ENCODE results near the gene SEMA3C.
A peak's percentile ranks its signal among the peaks of the same experiment; 100 is the strongest.

The SEMA3C gene

DNA sequence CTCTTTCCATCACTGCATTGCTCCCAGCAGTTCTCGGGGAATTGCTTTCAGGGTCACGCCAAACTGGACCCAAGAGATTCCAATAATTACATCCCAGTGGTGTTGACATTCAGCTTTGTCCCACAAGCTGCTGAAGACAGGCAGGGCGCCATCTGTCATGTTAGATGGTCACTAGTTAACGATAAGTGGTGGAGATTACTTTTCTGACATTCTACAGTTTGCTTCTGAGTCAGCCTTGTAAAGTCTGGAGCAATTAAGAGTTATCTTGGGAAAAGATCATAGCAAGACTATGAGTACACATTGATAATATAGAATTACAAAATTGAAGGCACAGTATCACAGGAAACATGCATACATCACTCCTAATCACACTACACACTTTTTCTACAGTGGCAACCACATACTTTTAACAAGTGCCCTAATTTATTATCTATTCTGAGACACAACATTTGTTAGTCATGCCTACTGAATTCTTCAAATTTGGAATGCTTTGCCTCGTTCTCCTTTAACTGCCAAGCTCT is 41.9 kb downstream of the SEMA3C start:
- peak; percentile 81 for ATAC-seq
- TF ChIP-seq RARB (CRISPR knock-in tag; IDR thresholded peaks at IDR 0.05): no peak; the same call in 1 of the 2 replicates
- TF ChIP-seq BACH2 (CRISPR knock-in tag; IDR thresholded peaks at IDR 0.05; ENCODE audit: borderline replicate concordance): no peak
- no peak for TF ChIP-seq ZNF70 (CRISPR knock-in tag; IDR thresholded peaks at IDR 0.05)
- TF ChIP-seq, protein P1, sequence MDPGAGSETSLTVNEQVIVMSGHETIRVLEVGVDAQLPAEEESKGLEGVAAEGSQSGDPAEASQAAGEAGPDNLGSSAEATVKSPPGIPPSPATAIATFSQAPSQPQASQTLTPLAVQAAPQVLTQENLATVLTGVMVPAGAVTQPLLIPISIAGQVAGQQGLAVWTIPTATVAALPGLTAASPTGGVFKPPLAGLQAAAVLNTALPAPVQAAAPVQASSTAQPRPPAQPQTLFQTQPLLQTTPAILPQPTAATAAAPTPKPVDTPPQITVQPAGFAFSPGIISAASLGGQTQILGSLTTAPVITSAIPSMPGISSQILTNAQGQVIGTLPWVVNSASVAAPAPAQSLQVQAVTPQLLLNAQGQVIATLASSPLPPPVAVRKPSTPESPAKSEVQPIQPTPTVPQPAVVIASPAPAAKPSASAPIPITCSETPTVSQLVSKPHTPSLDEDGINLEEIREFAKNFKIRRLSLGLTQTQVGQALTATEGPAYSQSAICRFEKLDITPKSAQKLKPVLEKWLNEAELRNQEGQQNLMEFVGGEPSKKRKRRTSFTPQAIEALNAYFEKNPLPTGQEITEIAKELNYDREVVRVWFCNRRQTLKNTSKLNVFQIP (CRISPR knock-in tag; IDR thresholded peaks at IDR 0.05; ENCODE audit: borderline replicate concordance, low read depth): peak; percentile 88; the same call in 1 of the 2 replicates
- TF ChIP-seq, protein P2, sequence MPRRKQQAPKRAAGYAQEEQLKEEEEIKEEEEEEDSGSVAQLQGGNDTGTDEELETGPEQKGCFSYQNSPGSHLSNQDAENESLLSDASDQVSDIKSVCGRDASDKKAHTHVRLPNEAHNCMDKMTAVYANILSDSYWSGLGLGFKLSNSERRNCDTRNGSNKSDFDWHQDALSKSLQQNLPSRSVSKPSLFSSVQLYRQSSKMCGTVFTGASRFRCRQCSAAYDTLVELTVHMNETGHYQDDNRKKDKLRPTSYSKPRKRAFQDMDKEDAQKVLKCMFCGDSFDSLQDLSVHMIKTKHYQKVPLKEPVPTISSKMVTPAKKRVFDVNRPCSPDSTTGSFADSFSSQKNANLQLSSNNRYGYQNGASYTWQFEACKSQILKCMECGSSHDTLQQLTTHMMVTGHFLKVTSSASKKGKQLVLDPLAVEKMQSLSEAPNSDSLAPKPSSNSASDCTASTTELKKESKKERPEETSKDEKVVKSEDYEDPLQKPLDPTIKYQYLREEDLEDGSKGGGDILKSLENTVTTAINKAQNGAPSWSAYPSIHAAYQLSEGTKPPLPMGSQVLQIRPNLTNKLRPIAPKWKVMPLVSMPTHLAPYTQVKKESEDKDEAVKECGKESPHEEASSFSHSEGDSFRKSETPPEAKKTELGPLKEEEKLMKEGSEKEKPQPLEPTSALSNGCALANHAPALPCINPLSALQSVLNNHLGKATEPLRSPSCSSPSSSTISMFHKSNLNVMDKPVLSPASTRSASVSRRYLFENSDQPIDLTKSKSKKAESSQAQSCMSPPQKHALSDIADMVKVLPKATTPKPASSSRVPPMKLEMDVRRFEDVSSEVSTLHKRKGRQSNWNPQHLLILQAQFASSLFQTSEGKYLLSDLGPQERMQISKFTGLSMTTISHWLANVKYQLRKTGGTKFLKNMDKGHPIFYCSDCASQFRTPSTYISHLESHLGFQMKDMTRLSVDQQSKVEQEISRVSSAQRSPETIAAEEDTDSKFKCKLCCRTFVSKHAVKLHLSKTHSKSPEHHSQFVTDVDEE (CRISPR knock-in tag; IDR thresholded peaks at IDR 0.05): peak; percentile 61
- no peak for TF ChIP-seq ZNF565 (CRISPR knock-in tag; conservative IDR thresholded peaks at IDR 0.05; ENCODE audit: low read depth)
- TF ChIP-seq ZFP30 (CRISPR knock-in tag; IDR thresholded peaks at IDR 0.05): no peak
- TF ChIP-seq TOX (CRISPR knock-in tag; IDR thresholded peaks at IDR 0.05; ENCODE audit: borderline replicate concordance): peak; percentile 96
- no peak for TF ChIP-seq PPARA (CRISPR knock-in tag; IDR thresholded peaks at IDR 0.05; ENCODE audit: borderline replicate concordance)
- no peak for TF ChIP-seq CSDC2 (CRISPR knock-in tag; IDR thresholded peaks at IDR 0.05)
- TF ChIP-seq ARNTL (CRISPR knock-in tag; IDR thresholded peaks at IDR 0.05; ENCODE audit: borderline replicate concordance, low read depth): no peak
- TF ChIP-seq, protein P3, sequence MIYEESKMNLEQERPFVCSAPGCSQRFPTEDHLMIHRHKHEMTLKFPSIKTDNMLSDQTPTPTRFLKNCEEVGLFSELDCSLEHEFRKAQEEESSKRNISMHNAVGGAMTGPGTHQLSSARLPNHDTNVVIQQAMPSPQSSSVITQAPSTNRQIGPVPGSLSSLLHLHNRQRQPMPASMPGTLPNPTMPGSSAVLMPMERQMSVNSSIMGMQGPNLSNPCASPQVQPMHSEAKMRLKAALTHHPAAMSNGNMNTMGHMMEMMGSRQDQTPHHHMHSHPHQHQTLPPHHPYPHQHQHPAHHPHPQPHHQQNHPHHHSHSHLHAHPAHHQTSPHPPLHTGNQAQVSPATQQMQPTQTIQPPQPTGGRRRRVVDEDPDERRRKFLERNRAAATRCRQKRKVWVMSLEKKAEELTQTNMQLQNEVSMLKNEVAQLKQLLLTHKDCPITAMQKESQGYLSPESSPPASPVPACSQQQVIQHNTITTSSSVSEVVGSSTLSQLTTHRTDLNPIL (CRISPR knock-in tag; IDR thresholded peaks at IDR 0.05; ENCODE audit: low read depth): peak; percentile 72; the same call in 1 of the 2 replicates
- peak; percentile 70; the same call in 1 of the 2 replicates for TF ChIP-seq TCF4 (CRISPR knock-in tag; IDR thresholded peaks at IDR 0.05; ENCODE audit: borderline replicate concordance)
- TF ChIP-seq ZFP3 (CRISPR knock-in tag; IDR thresholded peaks at IDR 0.05): peak; percentile 36; the same call in 1 of the 2 replicates
- TF ChIP-seq SNAI2 (CRISPR knock-in tag; IDR thresholded peaks at IDR 0.05): no peak
- TF ChIP-seq GLIS3 (CRISPR knock-in tag; IDR thresholded peaks at IDR 0.05): 0 out of 2 replicates have a peak, but pooled peaks have one; percentile 88
- no peak; the same call in 1 of the 2 replicates for TF ChIP-seq ESRRG (CRISPR knock-in tag; IDR thresholded peaks at IDR 0.05)
- TF ChIP-seq, protein P4, sequence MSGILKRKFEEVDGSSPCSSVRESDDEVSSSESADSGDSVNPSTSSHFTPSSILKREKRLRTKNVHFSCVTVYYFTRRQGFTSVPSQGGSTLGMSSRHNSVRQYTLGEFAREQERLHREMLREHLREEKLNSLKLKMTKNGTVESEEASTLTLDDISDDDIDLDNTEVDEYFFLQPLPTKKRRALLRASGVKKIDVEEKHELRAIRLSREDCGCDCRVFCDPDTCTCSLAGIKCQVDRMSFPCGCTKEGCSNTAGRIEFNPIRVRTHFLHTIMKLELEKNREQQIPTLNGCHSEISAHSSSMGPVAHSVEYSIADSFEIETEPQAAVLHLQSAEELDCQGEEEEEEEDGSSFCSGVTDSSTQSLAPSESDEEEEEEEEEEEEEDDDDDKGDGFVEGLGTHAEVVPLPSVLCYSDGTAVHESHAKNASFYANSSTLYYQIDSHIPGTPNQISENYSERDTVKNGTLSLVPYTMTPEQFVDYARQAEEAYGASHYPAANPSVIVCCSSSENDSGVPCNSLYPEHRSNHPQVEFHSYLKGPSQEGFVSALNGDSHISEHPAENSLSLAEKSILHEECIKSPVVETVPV (CRISPR knock-in tag; IDR thresholded peaks at IDR 0.05): 0 out of 2 replicates have a peak, but pooled peaks have one; percentile 11
- TF ChIP-seq, protein P5, sequence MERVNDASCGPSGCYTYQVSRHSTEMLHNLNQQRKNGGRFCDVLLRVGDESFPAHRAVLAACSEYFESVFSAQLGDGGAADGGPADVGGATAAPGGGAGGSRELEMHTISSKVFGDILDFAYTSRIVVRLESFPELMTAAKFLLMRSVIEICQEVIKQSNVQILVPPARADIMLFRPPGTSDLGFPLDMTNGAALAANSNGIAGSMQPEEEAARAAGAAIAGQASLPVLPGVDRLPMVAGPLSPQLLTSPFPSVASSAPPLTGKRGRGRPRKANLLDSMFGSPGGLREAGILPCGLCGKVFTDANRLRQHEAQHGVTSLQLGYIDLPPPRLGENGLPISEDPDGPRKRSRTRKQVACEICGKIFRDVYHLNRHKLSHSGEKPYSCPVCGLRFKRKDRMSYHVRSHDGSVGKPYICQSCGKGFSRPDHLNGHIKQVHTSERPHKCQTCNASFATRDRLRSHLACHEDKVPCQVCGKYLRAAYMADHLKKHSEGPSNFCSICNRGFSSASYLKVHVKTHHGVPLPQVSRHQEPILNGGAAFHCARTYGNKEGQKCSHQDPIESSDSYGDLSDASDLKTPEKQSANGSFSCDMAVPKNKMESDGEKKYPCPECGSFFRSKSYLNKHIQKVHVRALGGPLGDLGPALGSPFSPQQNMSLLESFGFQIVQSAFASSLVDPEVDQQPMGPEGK (CRISPR knock-in tag; IDR thresholded peaks at IDR 0.05; ENCODE audit: borderline replicate concordance): peak; percentile 96
- TF ChIP-seq ZNF8 (CRISPR knock-in tag; IDR thresholded peaks at IDR 0.05): no peak; the same call in 1 of the 2 replicates
- TF ChIP-seq ISL1 (CRISPR knock-in tag; IDR thresholded peaks at IDR 0.05): peak; percentile 99
- TF ChIP-seq ZC3H10 (CRISPR knock-in tag; IDR thresholded peaks at IDR 0.05): peak; percentile 94
- TF ChIP-seq OSR1 (CRISPR knock-in tag; IDR thresholded peaks at IDR 0.05): no peak

DNA sequence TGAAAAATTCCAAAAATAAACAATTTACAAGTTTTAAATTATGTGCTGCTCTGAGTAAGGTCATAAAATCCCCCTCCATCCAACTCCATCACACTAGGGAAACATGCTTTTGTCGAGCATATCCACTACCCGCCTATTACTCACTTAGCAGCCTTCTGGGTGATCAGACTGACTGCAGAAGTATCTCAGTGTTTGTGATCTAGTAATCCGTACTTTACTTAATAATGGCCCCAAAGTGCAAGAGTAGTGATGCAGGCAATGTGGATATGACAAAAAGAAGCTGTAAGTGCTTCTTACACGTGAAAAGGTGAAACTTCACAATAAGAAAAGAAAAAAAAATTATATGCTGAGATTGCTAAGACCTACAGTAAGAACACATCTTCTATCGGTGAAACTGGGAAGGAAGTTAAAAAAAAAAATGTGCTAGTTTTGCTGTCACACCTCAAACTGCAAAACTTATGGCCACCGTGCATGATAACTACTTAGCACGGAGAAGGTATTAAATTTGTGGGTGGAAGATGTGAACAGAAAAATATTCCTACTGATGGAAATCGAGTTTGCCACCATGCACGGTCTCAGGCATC is 43.2 kb downstream of the SEMA3C start:
- ATAC-seq: no peak
- TF ChIP-seq ZFP30 (CRISPR knock-in tag; IDR thresholded peaks at IDR 0.05) (no peak), ZNF565 (CRISPR knock-in tag; conservative IDR thresholded peaks at IDR 0.05; ENCODE audit: low read depth) (no peak), ISL1 (CRISPR knock-in tag; IDR thresholded peaks at IDR 0.05) (no peak), TCF4 (CRISPR knock-in tag; IDR thresholded peaks at IDR 0.05; ENCODE audit: borderline replicate concordance) (no peak)
- TF ChIP-seq, protein P4 (CRISPR knock-in tag; IDR thresholded peaks at IDR 0.05): no peak
- TF ChIP-seq, protein P2 (CRISPR knock-in tag; IDR thresholded peaks at IDR 0.05): no peak
- TF ChIP-seq, protein P5 (CRISPR knock-in tag; IDR thresholded peaks at IDR 0.05; ENCODE audit: borderline replicate concordance): no peak

All from SK-N-SH treated with all-trans-retinoic acid at 6 μM for 48 hours (cell line).